ENCODE measurements around the gene USP30.

Gene USP30

DNA sequence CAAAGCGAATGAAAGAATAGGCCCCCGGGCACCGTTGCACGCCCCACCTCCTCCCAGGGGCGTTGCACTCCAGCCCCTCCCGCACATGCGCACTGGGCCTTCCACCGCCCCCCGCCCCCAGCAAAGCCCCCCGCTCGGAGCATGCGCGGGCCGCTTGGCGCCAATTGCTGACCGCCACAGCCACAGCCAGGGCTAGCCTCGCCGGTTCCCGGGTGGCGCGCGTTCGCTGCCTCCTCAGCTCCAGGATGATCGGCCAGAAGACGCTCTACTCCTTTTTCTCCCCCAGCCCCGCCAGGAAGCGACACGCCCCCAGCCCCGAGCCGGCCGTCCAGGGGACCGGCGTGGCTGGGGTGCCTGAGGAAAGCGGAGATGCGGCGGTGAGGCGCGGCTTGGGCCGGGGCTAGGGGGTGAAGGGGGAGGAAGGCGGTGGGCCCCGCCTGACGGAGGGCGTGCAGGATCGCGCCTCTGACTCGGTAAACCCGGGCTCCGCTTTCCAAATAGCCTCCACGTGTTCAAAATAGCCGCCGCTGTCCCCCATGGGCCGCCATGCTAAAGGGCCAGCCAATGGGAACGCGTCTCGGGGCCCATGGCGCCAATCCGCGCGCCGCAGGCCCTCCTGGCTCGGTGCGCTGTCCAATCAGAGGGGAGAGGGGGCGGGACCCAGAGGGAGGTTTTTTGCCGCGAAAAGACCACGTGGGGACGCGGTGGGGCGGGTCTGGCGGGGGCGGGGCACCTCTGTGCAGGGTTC is 45.2 kb downstream of the USP30 start, which contains the start of gene UNG:
TSS of gene UNG (plus strand) at position 163 of the 748 bp plus-strand sequence. CDS start at position 246, 83 bp downstream.
- DNase-seq (ENCODE audit: low read depth): peak; percentile 97

DNA sequence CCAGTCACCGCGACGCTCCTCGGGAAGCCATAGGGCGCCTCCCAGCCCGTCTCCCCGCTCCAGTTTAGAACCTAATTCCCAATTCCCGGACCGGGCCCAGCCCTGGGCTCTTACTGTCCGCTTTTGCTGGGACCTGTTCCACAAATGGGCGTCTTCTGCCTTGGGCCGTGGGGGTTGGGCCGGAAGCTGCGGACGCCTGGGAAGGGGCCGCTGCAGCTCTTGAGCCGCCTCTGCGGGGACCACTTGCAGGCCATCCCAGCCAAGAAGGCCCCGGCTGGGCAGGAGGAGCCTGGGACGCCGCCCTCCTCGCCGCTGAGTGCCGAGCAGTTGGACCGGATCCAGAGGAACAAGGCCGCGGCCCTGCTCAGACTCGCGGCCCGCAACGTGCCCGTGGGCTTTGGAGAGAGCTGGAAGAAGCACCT is 45.8 kb downstream of the USP30 start:
- no peak for DNase-seq (ENCODE audit: low read depth)

DNA sequence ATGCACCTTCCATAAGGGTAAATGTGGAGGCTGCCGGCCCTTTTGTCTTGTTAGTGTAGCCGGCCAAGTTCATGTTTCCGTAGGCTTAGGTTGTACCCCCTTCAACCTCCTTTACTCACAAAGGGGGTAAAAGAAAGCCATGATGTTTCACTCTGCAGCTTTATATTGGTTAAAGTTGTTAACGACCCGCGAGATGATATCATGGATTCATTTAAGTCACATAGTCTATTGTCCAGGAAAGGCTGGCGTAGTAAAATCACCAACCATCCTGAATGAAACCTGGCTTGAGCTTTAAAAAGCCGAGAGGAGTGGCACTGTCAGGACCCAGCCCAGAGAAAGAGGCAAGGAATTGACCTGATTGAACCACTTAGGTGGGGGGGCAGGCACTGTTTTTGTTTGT is 46.3 kb downstream of the USP30 start:
- no peak for DNase-seq (ENCODE audit: low read depth)

DNA sequence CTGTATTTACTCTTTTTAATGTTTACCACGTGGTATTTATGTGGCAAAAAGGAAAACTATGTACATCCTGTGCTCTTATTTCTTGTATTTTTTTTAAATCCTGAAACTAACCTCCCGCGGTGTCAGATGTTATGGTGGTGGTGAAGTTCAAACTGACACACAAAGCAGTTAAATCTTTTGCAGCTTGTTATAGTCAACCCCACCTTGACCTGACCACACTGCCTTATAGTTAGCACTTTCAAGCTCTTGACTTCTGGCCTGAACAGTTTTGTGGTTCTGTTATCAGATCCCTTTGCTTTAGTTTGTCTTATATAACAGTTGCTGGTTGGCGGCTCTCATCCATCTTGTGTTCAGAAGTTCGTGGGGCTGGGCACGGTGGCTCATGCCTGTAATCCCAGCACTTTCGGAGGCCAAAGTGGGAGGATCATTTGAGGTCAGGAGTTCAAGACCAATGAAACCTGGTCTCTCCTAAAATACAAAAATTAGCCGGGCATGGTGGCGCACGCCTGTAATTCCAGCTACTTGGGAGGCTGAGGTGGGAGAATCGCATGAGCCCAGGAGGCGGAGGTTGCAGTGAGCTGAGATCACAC is 47.1 kb downstream of the USP30 start:
- no peak for DNase-seq (ENCODE audit: low read depth)

DNA sequence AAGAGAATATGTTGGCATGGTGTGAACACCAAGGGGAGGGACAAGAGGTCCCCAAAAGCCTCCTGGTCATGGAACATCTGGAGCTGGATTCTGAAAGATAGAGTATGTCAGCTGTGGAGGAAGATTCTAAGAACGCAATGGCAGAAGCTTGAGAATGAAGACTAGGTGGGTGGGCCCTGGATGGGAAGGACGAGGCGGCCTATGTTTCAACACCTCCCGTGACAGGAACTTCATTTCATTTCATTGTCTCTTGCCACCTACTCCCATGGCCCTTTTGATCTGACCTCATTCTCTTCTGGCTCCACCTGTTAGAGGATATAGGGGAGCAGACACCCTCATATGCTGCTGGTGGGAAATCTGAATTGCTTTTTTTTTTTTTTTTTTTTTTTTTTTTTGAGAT is 48.4 kb downstream of the USP30 start:
- DNase-seq (ENCODE audit: low read depth): no peak

DNA sequence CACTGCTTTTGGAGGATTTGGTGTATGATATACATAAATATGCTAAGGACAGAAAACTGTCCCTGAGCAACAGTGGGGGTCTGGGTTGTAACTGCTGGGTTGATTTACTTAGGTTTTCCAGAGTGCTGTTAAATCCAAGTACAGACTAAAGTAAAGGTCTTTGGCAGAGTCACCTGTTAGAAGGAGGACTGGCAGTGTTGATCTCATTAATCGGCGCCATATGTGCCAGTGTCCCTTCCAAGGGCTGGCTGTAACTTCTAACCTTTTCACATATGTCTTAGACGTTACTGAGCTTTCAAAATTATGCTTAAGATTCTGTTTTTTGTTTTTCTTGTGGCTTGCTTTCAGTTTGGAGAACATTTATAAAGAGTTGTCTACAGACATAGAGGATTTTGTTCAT is 50.1 kb downstream of the USP30 start:
- DNase-seq (ENCODE audit: low read depth): no peak

DNA sequence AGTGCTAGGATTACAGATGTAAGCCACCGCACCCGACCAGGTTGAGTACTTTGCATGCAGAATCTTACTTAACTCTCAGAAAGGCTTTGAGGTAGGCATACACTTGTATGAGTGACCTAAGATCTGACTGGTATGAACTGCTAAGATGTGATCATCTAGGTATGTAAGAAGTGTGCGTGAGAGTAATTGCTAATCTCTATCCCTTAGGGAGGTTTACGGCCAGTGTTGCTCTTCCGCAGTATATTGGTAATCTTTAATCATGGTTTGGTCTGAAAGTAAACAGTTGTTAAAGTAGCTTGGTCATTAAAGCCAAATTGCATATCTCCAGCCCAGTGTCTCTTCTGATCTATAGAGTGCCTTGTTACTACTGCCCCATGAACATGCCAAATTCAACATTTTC is 52.8 kb downstream of the USP30 start:
- DNase-seq (ENCODE audit: low read depth): no peak

DNA sequence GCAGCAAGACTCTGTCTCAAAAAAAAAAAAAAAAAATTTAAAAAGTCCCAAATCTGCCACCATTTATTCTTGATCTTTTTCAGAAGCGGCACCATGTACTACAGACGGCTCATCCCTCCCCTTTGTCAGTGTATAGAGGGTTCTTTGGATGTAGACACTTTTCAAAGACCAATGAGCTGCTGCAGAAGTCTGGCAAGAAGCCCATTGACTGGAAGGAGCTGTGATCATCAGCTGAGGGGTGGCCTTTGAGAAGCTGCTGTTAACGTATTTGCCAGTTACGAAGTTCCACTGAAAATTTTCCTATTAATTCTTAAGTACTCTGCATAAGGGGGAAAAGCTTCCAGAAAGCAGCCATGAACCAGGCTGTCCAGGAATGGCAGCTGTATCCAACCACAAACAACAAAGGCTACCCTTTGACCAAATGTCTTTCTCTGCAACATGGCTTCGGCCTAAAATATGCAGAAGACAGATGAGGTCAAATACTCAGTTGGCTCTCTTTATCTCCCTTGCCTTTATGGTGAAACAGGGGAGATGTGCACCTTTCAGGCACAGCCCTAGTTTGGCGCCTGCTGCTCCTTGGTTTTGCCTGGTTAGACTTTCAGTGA is 57.5 kb downstream of the USP30 start:
- no peak for DNase-seq (ENCODE audit: low read depth)

DNA sequence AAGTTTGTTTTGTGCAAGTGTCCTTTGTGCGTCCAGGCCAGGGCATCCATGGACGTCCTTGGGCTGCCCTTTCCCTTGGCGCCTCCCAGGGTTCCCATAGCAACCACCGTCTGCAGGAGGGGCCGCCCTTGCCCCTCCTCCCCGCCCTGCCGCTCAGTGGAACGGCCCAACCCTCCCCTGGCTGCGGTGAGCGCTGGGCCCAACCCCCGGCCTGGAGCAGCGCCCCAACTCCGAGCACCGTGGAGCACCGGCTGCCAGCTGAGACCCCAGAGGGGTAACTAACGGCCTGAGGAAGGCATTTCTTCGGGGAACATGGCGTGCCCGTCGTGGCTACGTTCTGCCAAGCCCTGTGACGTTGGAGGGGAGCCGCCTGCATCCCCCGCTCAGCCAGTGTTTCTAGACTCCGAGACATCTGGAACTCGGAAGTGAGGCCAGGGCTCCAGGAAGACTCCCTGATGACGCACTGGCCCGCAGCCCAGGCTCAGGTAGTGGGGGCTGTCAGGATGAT is 58.7 kb downstream of the USP30 start:
- peak; percentile 15 for DNase-seq (ENCODE audit: low read depth)

DNA sequence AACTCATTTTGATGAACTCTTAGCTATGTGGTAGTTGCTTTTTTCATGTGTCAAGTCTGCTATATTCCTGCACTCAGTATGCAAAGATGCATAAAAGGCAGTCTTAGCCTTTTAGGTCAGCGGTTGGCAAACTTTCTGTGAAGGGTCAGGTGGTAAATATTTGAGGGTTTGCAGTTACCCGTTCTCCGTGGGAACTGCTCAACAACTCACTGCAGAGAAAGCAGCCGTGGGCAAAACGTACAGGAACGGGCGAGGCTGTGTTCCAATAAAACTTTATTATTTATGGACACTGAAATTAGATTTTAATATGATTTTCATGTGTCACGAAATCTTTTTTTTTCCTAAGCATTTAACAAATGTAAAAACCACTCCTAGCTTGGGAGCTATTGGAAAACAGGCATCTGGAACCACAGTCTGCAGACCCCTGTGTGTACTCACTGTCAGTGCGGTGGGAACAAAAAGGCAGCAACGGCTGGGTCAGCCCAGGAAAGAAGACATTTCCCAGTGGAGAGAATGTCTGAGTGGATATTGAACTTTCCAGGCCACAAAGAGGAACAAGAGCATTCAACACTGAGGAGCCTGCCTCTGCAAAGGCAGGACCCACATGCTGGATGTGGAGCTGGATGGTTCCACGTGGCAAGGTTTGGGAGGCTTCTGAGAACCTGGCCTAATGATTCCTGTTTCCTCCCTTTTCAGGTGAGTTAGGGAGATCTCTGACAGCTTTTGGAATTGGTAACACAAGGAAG is 60.5 kb downstream of the USP30 start:
- no peak for DNase-seq (ENCODE audit: low read depth)

DNA sequence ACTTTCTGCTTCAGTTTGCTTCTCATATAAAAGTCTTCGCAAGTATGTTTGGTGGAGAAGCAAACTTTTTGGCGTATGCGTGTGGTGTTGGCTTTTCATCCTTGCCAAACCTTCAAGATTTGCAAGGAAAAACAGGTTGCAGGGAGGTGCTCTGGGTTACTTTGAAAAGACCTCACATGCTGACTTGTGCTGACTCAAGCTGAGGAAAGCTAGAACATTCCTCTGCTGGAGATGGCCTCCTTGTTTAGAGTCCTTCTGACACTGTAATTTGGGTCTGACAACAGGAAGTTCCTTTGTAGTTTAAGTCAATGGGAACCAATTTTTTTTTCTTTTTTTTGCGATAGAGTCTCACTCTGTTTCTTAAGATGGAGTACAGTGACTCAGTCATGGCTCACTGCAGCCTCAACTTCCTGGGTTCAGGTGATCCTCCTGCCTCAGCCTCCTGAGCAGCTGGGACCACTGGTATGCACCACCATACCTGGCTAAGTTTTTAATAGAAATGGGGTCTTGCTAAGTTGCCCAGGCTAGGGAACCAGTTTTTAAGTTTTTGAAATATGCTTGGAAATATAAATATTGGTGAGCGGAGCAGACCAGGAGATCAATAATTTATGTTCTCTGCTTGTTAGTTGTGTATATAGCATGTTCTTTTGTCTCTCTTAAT is 61.4 kb downstream of the USP30 start:
- no peak for DNase-seq (ENCODE audit: low read depth)

DNA sequence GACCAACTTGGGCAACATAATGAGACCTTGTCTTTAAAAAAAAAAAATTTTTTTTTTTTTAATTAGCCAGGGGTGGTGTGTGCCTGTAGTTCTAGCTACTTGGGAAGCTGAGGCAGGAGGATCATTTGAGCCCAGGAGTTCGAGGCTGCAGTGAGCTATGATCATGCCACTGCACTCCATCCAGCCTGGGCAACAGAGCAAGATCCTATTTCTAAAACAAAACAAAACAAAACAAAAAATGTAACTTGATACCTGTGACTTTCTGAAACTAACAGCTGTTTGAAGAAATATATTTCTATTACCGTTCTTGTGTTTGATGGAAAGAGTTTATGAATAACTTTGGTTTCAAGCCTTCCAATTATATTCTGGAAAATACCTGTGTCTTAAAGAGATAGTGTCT is 62.3 kb downstream of the USP30 start:
- no peak for DNase-seq (ENCODE audit: low read depth)

DNA sequence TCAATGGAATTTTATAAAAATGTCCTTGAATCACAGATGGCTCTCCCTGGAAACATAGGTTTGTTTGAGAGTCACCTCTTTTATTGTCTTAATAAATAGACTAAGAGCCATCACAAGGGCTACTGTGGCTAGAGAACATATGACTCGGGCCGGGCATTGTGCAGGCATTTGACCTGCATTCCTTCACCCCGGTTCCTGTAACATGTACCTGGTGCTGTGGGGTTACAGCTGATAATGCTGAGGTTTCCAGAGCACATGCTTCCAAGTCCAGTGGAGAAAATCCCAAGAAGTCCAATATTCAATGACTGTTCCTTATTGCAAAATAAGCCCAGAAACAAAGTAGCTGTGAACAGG is 63.0 kb downstream of the USP30 start:
- no peak for DNase-seq (ENCODE audit: low read depth)

DNA sequence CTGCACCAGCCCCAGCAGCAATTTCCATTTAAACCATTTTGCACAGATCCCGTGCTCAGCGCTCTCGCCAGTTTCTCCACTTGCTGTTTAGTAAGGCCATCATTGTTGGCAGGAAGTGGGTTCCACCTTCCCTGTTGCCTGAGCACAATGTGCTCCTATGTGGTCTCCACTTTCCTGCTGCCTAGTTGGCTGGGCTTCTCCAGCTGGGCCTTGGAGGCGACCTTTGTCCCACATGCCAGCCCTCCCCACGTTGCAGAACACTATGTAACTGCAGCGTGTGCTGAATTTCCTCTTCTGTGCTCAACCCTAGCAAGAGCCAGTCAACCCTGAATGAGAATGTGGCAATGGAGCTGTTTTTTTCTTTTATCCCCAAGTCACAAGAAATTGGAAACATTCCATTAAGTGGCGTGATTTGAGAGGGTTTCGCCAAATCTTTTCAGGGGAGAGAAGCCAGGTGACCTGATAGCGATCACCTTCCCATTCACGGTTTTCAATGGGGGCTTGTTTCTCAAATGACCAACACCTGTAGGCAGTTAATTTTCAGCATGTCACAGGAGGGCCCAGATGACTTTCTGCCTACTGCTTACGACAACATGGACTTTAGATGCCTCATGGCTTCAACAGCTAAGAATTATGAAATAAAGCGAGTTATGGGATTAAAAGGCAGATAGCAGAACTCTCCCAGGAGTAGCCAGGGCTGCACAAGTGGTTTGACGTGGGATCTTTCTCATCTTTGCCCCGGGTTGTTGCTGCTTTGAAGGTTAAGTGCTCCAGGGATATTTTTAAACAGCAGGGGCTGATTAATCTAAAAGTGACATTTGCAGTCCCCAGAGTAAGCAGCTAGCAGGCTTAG is 63.6 kb downstream of the USP30 start, which contains the start of gene ACACB:
TSS of gene ACACB (plus strand) at position 830 of the 853 bp plus-strand sequence. CDS start 22,819 bp downstream, outside the sequence.
- DNase-seq (ENCODE audit: low read depth): no peak

DNA sequence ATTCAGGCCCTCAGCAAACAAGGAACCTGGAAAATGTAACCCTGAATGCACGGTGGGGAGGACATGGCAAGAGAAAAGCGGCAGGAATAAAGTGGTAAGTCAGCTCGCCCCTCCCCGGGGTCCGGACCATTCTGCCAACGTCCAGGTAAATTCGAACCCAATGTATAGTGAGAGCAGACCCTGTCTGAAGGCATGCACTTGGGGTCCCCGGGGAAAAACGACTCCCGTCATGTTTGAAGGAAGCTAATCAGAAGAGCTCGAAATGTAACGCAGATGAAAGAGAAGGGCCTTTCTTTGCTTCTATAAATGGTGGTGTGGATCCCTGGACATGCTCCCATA is 64.2 kb downstream of the USP30 start:
- no peak for DNase-seq (ENCODE audit: low read depth)

DNA sequence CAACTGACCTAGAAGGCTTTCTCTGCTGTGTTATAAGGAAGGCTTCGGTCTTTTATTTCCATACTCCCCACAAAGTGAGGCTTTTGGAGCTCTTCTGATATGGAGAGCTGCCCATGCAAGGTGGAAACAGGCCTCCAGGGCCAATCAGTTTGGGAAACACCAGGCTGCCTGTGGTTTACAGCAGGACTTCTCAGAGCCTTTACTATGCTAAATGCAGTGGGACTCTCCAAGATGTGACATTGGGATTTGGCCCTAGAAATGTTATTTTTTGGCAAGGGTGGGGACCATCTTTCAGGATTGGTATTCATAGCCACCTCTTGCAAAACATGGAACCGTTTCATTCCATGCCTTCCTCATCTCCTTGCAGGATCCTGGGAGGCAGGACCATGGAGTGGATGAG is 67.7 kb downstream of the USP30 start:
- no peak for DNase-seq (ENCODE audit: low read depth)

DNA sequence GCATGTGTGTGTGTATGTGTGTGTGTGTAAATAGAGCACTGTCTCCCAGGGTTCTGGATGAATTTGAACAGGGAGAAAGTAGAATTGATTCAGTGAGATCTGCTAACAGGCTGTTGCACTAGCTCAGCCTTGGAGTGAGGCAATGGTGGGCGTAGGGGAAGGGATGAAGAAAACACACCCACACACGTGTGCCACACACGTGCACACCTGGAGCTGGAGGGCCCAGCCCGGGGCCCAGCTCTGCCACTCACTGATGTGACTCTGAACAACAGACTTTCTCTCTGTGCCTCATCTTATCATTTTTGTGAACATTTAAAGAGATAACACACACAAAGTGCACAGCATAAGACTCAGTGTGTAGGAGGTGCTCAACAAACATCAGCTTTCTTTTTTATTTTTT is 68.2 kb downstream of the USP30 start:
- no peak for DNase-seq (ENCODE audit: low read depth)

DNA sequence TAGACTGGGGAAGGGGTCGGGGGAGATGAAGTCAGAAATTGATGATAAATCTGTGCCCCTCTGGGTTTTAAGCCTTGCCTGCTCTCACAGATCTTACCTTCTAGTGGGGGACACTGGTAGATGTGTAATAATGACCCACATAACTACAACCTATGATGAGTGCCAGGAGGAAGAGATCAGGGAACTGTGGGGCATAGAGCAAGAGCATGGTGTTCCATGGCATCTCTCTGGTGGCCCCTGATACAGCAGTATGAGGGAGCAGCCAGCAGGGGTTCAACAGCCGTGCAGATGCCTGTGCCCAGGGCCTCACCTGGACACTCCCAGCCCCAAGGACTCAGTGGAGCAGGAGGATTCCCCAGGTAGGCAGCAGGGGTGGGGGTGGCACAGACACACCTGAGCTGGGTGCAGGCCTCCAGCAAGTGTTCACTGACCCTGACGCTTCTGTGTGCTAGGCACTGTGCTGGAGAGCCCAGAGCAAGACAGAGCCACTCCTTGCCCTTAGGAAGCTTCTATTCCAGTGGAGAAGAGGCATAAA is 69.0 kb downstream of the USP30 start:
- no peak for DNase-seq (ENCODE audit: low read depth)

DNA sequence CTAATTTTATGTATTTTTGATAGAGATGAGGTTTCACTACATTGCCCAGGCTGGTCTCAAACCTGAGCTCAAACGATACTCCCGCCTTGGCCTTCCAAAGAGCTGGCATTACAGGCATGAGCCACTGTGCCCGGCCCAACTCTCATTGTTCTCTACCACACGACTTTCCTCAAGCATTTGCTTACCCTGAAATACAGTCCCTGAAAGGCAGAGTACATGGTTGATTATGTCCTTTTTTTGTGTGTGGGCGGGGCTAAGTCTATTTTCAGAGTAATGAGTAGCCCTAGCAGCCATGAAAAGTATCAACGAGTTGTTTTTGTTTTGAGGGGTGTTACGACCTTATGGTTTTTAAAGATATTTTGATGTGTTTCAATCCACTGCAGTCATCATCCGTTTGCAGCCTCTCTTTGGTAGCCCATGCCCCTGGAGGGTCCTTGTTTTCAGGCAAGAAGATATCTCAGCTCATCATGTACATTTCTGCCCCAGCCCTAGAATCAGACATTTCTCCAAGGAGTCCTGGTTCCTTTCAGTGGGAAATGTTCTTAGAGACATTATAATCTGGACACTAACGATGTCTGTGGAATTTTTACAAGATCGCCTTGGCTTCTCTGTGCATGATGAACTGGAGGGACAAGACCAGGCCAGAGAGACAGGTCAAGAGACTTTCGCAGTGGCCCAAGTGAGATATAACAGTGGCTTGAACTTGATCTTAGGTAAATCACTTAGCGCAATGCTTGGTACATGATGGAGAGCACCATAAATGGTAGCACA is 72.7 kb downstream of the USP30 start:
- DNase-seq (ENCODE audit: low read depth): no peak

DNA sequence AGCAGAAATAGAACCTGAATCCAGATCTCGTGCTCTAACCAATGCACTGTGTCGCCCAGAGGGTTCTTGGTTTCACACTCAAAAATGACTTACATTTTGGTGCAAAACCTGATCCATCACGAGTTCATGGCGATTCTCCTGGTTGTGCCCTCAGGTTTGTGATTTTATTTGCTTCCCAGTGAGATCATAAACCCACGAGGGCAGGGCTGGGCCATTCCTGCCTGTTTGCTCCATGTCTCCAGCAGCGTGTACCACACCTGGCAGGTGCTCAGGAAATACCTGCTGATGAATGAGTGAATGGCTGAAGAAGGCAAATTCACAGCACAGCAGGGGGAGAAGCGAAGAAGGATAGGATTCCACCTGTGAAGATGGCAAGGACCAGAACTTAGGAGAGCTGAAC is 73.4 kb downstream of the USP30 start:
- DNase-seq (ENCODE audit: low read depth): no peak

Measured in stimulated activated CD8-positive, alpha-beta memory T cell treated with anti-CD3 and anti-CD28 coated beads, Interleukin-12 subunit alpha, Interleukin-12 subunit beta, amount 100 ng/mL, for 1 hour (primary cell).